Right forelimb (tissue), 1 donor: ENCODE data around the gene SUMO2.
"Not testable (repeated sequence)": the region's sequence is repeated elsewhere in the genome, so short reads cannot be mapped to it uniquely, and the experiment has no call there.

Experiments
- DNase-seq: peaks from one replicate; pipeline ENCODE4 v3.0.0-alpha.2; 2018

Gene SUMO2

GRCh38 chr17:75182569-75183436 is at the start of gene SUMO2:
TSS of gene SUMO2 (minus strand) at chr17:75182959. CDS start at chr17:75182834, 125 bp downstream.
- DNase-seq = peak; percentile 99

- DNase-seq = no peak
Observed at GRCh38 chr17:75231741-75232464, 49.1 kb upstream of the SUMO2 start.

DNA sequence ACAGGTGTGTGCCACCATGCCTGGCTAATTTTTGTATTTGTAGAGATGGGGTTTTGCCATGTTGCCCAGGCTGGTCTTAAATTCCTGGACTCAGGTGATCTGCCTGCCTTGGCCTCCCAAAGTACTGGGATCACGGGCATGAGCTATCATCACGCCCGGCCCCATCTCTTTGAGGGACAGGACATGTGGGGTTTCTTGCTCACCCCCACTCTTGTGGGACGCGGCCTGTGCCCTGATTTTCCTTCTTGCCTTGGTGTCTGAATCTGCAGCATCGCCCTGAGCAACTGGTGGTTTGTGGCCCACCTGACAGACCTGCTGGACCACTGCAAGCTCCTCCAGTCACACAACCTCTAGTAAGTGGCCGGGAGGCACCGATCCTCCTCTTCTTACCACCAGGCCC is 48.3 kb upstream of the SUMO2 start:
- DNase-seq = no peak

DNA sequence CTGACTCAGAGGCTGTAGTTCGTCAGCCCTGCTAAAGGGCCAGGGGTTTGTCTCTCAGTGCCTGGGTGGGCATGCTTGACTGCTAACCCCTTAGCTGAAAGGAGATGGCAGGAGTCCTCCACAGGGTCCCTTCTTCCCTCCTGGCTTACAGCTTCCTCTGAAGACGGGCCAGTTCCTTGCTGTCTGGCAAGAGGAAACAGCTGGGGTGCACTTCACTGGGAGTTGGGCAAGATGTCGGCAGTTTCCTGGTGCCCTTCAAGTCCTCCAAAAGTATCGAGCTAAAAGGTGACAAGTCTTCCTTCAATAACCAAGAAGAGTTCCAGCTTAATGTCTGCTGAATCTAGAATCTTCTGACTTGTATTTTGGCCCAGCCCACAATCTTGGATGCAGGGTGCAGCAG is 46.1 kb upstream of the SUMO2 start:
- no peak for DNase-seq

DNA sequence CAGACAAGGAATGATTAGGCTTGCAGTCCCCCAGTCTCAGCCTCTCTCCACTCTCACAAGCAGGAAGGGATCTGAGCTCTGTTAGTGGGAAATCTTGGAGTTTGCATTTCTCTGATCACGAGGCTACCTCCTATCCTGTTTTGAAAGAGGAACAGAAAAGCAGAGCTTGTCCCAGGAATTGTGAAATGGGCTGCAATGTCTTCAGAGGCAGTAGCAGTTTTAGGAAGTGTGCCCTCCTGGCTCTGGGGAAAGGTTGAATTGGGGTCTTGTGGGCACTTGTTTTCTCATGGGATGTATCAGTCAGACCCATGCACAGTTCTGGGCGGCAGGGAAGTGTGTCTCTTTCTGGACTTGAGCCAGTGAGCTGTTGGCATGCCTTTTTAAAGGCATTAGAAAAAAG is 45.5 kb upstream of the SUMO2 start:
- DNase-seq = no peak

- DNase-seq = no peak
Observed at GRCh38 chr17:75227729-75228128, 45.0 kb upstream of the SUMO2 start.

DNA sequence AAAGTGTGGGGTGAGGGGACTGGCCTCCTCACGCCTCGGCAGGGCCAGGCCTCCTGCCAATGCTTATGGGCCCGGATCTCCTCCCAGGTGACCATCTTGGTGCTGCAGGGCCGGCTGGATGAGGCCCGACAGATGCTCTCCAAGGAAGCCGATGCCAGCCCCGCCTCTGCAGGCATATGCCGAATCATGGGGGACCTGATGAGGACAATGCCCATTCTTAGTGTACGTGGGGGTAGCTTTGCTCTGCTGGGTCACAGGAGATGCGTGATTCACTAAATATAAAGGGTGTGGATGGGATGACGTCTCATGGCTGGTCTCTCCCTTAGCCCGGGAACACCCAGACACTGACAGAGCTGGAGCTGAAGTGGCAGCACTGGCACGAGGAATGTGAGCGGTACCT is 42.3 kb upstream of the SUMO2 start:
- DNase-seq = no peak

GRCh38 chr17:75219815-75220214 is 37.1 kb upstream of the SUMO2 start:
- no peak for DNase-seq

GRCh38 chr17:75218131-75218530 is 35.4 kb upstream of the SUMO2 start:
- DNase-seq = no peak

DNA sequence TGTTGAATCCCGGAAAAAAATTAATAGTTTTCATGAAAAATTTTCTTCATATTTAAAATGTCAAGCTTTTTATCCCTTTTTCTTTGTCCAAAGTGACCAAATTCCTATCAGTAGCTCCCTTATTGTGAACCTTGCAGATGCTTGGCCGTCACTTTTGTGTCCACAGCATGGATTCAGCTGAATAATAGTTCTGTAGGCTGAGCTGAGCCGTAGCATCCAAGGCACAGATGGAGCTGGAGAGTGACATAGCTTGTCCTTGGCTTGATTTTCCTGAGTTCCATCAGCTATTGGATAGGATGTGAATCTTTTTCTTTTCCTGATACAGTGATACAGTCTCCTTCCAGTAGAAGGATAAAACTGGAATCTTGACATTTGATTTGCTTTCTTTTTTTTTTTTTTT is 26.3 kb upstream of the SUMO2 start:
- no peak for DNase-seq

- DNase-seq = no peak
Observed at GRCh38 chr17:75208161-75208560, 25.4 kb upstream of the SUMO2 start.

DNA sequence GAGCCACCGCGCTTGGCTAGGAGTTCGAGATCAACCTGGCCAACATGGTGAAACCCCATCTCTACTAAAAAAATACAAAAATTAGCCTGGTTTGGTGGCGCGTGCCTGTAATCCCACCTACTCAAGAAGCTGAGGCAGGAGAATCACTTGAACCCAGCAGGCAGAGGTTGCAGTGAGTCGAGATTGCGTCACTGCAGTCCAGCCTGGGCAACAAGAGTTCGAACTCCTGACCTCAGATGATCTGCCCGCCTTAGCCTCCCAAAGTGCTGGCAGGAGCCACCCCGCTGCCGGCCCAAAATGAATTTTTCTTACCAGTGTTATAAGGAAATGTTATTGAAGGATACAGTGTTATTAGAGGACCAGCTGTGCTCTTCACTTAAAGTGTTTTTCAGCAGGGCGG is 25.0 kb upstream of the SUMO2 start:
- DNase-seq = no peak

DNA sequence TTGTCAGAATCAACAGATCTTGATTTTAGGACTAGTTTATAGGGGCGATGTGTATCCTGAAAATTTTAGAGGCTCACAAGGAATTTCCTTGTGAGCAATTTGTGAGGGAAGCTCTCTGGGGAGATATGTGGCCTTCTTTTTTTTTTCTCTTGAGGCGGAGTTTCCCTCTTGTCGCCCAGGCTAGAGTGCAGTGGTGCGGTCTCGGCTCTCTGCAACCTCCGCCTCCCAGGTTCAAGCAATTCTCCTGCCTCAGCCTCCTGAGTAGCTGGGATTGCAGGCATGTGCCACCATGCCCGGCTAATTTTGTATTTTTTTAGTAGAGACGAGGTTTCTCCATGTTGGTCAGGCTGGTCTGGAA is 24.3 kb upstream of the SUMO2 start:
- DNase-seq = not testable (repeated sequence)

- DNase-seq = no peak
Observed at GRCh38 chr17:75205793-75206163, 23.0 kb upstream of the SUMO2 start.

- peak; percentile 98 for DNase-seq
Observed at GRCh38 chr17:75205037-75205792, 22.5 kb upstream of the SUMO2 start, which contains the start of gene NUP85. TSS of gene NUP85 (plus strand) at chr17:75205679. CDS start at chr17:75205762, 83 bp downstream.

- no peak for DNase-seq
Observed at GRCh38 chr17:75199886-75200618, 17.3 kb upstream of the SUMO2 start.

- no peak for DNase-seq
Observed at GRCh38 chr17:75194879-75195278, 12.1 kb upstream of the SUMO2 start.

GRCh38 chr17:75191584-75191983 is 8.8 kb upstream of the SUMO2 start:
- DNase-seq = no peak

- DNase-seq = no peak
Observed at GRCh38 chr17:75188614-75189013, 5.9 kb upstream of the SUMO2 start.

- DNase-seq = no peak
Observed at GRCh38 chr17:75183999-75184884, 1.5 kb upstream of the SUMO2 start.

DNA sequence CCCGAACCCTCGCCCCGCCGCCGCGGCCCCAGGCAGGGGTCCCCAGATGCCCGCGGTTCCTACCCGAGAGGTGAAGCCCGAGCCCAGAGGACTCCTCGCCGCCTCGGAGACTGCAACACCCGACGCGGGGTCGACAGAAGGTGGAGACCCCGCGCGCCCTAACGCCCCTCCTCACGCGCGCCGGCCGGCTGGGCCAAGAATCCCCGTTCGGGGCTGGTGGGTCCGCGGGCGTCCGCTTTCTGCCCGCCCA is 515 bp downstream of the SUMO2 start:
- no peak for DNase-seq
